IMR-90 (cell line): ENCODE data around the gene PSME3.

Experiments
- TF ChIP-seq, protein P1 (sequence below): conservative IDR thresholded peaks from 2 replicates; pipeline ENCODE4 v1.5.1; 2012; ENCODE audit warnings: mild to moderate bottlenecking, low read depth, low read length, improper control_type of control experiment
- TF ChIP-seq, protein P2 (sequence below): fragments of 150-350 bp; IDR thresholded peaks from 2 replicates; pipeline ENCODE4 v1.6.1; 2017; ENCODE audit warnings: mild to moderate bottlenecking, antibody characterized with exemption, low read length, low read depth

DNA sequence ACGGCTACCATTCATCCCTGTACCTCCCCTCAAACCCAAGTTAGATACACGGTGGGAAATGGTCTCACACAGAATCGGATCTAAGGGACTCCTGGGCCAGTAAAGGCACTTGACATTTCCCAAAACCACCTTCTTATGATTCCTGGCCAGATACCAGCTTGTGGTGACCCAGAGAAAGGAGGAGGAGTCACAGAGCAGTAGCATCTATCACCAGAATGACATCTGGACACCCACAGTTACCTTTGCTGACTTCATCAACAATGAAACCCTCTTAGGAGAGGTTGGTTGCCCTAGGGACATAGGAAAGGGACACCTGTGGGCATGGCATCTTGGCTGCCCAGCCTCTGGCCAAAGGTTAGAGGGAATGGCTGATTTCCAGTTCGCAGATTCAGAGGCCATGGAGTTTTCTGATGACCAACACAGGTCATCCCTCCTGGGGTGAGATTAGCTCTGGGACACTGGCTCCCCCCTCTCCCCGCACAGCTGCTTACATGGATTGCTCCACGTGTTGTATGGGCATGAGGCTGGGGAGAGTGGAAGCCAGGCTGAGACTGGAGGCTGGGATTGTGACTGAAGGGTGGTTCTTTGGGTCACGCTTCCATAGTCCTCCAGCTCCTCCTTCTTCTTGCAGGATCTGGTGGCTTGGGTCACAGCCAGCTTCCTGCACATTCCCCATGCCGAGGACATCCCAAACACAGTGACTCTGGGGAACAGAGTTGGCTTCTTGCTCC lies 16.4 kb downstream of the PSME3 start:
- TF ChIP-seq, protein P1, sequence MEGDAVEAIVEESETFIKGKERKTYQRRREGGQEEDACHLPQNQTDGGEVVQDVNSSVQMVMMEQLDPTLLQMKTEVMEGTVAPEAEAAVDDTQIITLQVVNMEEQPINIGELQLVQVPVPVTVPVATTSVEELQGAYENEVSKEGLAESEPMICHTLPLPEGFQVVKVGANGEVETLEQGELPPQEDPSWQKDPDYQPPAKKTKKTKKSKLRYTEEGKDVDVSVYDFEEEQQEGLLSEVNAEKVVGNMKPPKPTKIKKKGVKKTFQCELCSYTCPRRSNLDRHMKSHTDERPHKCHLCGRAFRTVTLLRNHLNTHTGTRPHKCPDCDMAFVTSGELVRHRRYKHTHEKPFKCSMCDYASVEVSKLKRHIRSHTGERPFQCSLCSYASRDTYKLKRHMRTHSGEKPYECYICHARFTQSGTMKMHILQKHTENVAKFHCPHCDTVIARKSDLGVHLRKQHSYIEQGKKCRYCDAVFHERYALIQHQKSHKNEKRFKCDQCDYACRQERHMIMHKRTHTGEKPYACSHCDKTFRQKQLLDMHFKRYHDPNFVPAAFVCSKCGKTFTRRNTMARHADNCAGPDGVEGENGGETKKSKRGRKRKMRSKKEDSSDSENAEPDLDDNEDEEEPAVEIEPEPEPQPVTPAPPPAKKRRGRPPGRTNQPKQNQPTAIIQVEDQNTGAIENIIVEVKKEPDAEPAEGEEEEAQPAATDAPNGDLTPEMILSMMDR, result no peak
- TF ChIP-seq, protein P2, sequence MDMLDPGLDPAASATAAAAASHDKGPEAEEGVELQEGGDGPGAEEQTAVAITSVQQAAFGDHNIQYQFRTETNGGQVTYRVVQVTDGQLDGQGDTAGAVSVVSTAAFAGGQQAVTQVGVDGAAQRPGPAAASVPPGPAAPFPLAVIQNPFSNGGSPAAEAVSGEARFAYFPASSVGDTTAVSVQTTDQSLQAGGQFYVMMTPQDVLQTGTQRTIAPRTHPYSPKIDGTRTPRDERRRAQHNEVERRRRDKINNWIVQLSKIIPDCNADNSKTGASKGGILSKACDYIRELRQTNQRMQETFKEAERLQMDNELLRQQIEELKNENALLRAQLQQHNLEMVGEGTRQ, result no peak
